NB4 (cell line): ENCODE data around the gene MBL2.

Experiments
- MYC ChIP-seq: IDR thresholded peaks from 2 replicates; pipeline ENCODE4 v1.6.1; 2011; ENCODE audit warnings: low read depth, low read length
- POLR2A ChIP-seq: IDR thresholded peaks from 2 replicates; pipeline ENCODE4 v1.6.1; 2011; ENCODE audit warnings: mild to moderate bottlenecking; ENCODE audit not compliant: insufficient read length; ENCODE audit errors: extremely low read depth
- TF ChIP-seq, protein P1 (sequence below): IDR thresholded peaks from one replicate; pipeline ENCODE4 v1.5.1; 2012; ENCODE audit warnings: low read depth, low read length
- TF ChIP-seq, protein P2 (sequence below): IDR thresholded peaks from 2 replicates; pipeline ENCODE4 v1.6.1; 2011; ENCODE audit warnings: low read depth, low read length

DNA sequence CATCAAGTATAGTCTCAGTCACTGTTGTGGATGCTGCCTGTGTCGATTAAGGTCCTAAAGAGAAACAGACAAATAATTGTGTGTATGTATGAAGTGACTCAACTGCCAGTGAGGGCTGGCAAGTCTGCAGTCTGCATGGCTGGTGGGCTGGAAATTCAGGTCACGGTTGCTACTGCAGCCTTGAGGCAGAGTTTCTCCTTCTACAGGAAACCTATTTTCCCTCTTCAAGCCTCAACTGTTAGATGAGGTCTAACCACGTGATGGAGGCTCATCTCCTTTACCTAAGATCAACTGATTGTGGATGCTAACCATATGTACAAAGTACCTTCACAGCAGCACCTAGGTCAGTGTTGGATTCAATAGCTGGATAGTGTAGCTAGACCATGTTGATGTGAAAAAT lies 29.9 kb downstream of the MBL2 start:
- TF ChIP-seq, protein P1, sequence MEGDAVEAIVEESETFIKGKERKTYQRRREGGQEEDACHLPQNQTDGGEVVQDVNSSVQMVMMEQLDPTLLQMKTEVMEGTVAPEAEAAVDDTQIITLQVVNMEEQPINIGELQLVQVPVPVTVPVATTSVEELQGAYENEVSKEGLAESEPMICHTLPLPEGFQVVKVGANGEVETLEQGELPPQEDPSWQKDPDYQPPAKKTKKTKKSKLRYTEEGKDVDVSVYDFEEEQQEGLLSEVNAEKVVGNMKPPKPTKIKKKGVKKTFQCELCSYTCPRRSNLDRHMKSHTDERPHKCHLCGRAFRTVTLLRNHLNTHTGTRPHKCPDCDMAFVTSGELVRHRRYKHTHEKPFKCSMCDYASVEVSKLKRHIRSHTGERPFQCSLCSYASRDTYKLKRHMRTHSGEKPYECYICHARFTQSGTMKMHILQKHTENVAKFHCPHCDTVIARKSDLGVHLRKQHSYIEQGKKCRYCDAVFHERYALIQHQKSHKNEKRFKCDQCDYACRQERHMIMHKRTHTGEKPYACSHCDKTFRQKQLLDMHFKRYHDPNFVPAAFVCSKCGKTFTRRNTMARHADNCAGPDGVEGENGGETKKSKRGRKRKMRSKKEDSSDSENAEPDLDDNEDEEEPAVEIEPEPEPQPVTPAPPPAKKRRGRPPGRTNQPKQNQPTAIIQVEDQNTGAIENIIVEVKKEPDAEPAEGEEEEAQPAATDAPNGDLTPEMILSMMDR: no peak
- no peak for TF ChIP-seq POLR2A
- TF ChIP-seq, protein P2, sequence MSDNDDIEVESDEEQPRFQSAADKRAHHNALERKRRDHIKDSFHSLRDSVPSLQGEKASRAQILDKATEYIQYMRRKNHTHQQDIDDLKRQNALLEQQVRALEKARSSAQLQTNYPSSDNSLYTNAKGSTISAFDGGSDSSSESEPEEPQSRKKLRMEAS: no peak
- TF ChIP-seq MYC: no peak
